GM12878 (cell line): ENCODE measurements around the gene VAT1. TPM values are rescaled to one million over a fixed set of nuclear protein-coding genes. Genes with fewer than 3 reads are reported as not detected.

Source experiments
- CEBPB ChIP-seq, 2 experiments: fragments of 150-350 bp in 1 of 2; IDR thresholded peaks; 2 replicates each; pipeline ENCODE4 v1.6.1; 2012 to 2014; ENCODE audit warnings: low read depth in 2 of 2, low read length in 2 of 2, borderline replicate concordance in 1 of 2, inconsistent platforms in 1 of 2
- CREB1 ChIP-seq: IDR thresholded peaks from 2 replicates; pipeline ENCODE4 v1.6.1; 2012; ENCODE audit warnings: low read depth, mild to moderate bottlenecking, inconsistent platforms
- MEF2B ChIP-seq: fragments of 450-650 bp; IDR thresholded peaks from 2 replicates; pipeline ENCODE4 v1.6.1; 2018; ENCODE audit warnings: mild to moderate bottlenecking, moderate library complexity; ENCODE audit not compliant: partially characterized antibody, poor library complexity, severe bottlenecking
- NFIC ChIP-seq: IDR thresholded peaks from 2 replicates; pipeline ENCODE4 v1.6.1; 2012; ENCODE audit warnings: low read depth, mild to moderate bottlenecking, inconsistent platforms, low read length, moderate library complexity
- NFYB ChIP-seq: IDR thresholded peaks from 2 replicates; pipeline ENCODE4 v1.6.1; 2011; ENCODE audit warnings: low read depth, mild to moderate bottlenecking, low read length, improper control_type of control experiment, moderate library complexity; ENCODE audit not compliant: insufficient read depth
- NR2C2 ChIP-seq: IDR thresholded peaks from 2 replicates; pipeline ENCODE4 v1.6.1; 2011; ENCODE audit warnings: borderline replicate concordance, low read depth; ENCODE audit not compliant: control insufficient read depth, insufficient read length
- NR2F1 ChIP-seq: fragments of 450-650 bp; conservative IDR thresholded peaks from 2 replicates; pipeline ENCODE4 v1.6.1; 2017; ENCODE audit warnings: mild to moderate bottlenecking
- PAX5 ChIP-seq: IDR thresholded peaks from 2 replicates; pipeline ENCODE4 v1.6.1; 2011; ENCODE audit warnings: low read depth, low read length, borderline replicate concordance
- TCF7 ChIP-seq: IDR thresholded peaks from 2 replicates; pipeline ENCODE4 v1.6.1; 2014; ENCODE audit warnings: antibody characterized with exemption, borderline replicate concordance
- ZNF384 ChIP-seq: IDR thresholded peaks from 2 replicates; pipeline ENCODE4 v1.6.1; 2012; ENCODE audit warnings: low read depth, mild to moderate bottlenecking, low read length, improper control_type of control experiment, borderline replicate concordance
- polyA plus RNA-seq, 11 experiments: library from polyadenylated mRNA; depleted of rRNA in 4 of 11; unstranded in 6 of 11; stranded (reverse) in 5 of 11; fragments of >200 nt; fragmentation: Nextera tagmentation in 4 of 11; fragmentation: Illumina TruSeq in 1 of 11; extraction: Ambion mirVana in 4 of 11; extraction: Trizol in 1 of 11; gene quantifications; 1 replicate in 1 of 11; 2 replicates in 10 of 11; pipeline versions ENCODE4 v1.2.1 to v1.2.3, GENCODE V29; 2011 to 2016; ENCODE audit warnings: inconsistent platforms in 2 of 11, missing spikeins in 2 of 11, low read depth in 1 of 11
- total RNA-seq, 4 experiments: library from RNA; depleted of rRNA in 3 of 4; stranded (reverse); fragments of >200 nt in 3 of 4; fragmentation: Illumina TruSeq in 1 of 4; extraction: Trizol in 1 of 4; gene quantifications; 2 replicates each; pipeline versions ENCODE4 v1.2.1 to v1.2.3, GENCODE V29; 2013 to 2021
- TF ChIP-seq, protein P1 (sequence below): IDR thresholded peaks from 2 replicates; pipeline ENCODE4 v1.6.1; 2012; ENCODE audit warnings: low read depth, low read length, improper control_type of control experiment
- TF ChIP-seq, protein P2 (sequence below): IDR thresholded peaks from 2 replicates; pipeline ENCODE4 v1.6.1; 2011; ENCODE audit warnings: low read depth, low read length, improper control_type of control experiment, borderline replicate concordance
- TF ChIP-seq, protein P3 (sequence below): IDR thresholded peaks from 2 replicates; pipeline ENCODE4 v1.6.1; 2012; ENCODE audit warnings: mild to moderate bottlenecking, low read depth, low read length
- TF ChIP-seq, protein P4 (sequence below): fragments of 450-650 bp; IDR thresholded peaks from 2 replicates; pipeline ENCODE4 v1.6.1; 2017; ENCODE audit warnings: mild to moderate bottlenecking, low read depth, inconsistent platforms; ENCODE audit not compliant: poor library complexity, severe bottlenecking

VAT1 gene
- total and polyA plus RNA-seq, 10 of the 15 experiments (the other 5 are each of a cell fraction or from before 2014, with no cell fraction given): 5.0 to 19.8 (median 8.2) TPM

DNA sequence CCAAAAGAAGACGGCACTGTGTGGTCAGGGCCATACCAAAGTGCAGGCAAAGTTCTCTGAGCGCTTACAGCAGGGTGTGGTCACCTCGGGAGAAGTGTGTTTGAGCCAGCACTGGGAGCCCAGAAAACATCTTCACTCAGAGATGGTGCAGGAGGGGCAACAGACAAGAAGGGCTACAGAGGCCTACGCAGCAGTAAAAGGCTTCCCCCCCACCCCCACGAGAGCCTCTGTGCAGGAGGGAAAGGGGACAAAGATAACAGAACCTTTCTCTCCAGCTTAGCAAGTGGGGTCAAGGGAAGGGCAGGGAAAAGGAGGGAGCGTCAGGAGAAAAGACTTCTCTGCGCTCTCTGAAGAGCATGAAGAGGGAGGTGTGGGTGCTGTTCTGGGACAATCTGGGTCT, 2.8 kb downstream of the VAT1 start (continued):
- no peak for TF ChIP-seq NFYB
- no peak for TF ChIP-seq CREB1
- TF ChIP-seq, protein P1, sequence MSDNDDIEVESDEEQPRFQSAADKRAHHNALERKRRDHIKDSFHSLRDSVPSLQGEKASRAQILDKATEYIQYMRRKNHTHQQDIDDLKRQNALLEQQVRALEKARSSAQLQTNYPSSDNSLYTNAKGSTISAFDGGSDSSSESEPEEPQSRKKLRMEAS: no peak
- TF ChIP-seq, protein P2, sequence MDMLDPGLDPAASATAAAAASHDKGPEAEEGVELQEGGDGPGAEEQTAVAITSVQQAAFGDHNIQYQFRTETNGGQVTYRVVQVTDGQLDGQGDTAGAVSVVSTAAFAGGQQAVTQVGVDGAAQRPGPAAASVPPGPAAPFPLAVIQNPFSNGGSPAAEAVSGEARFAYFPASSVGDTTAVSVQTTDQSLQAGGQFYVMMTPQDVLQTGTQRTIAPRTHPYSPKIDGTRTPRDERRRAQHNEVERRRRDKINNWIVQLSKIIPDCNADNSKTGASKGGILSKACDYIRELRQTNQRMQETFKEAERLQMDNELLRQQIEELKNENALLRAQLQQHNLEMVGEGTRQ: no peak
- no peak for TF ChIP-seq NR2F1
- no peak for TF ChIP-seq NFIC
- TF ChIP-seq MEF2B: no peak
- TF ChIP-seq, protein P3, sequence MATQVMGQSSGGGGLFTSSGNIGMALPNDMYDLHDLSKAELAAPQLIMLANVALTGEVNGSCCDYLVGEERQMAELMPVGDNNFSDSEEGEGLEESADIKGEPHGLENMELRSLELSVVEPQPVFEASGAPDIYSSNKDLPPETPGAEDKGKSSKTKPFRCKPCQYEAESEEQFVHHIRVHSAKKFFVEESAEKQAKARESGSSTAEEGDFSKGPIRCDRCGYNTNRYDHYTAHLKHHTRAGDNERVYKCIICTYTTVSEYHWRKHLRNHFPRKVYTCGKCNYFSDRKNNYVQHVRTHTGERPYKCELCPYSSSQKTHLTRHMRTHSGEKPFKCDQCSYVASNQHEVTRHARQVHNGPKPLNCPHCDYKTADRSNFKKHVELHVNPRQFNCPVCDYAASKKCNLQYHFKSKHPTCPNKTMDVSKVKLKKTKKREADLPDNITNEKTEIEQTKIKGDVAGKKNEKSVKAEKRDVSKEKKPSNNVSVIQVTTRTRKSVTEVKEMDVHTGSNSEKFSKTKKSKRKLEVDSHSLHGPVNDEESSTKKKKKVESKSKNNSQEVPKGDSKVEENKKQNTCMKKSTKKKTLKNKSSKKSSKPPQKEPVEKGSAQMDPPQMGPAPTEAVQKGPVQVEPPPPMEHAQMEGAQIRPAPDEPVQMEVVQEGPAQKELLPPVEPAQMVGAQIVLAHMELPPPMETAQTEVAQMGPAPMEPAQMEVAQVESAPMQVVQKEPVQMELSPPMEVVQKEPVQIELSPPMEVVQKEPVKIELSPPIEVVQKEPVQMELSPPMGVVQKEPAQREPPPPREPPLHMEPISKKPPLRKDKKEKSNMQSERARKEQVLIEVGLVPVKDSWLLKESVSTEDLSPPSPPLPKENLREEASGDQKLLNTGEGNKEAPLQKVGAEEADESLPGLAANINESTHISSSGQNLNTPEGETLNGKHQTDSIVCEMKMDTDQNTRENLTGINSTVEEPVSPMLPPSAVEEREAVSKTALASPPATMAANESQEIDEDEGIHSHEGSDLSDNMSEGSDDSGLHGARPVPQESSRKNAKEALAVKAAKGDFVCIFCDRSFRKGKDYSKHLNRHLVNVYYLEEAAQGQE: no peak
- TF ChIP-seq TCF7: no peak
- TF ChIP-seq CEBPB (IDR thresholded peaks at IDR 0.05; ENCODE audit: borderline replicate concordance in 1 of 2, low read depth in 2 of 2, low read length in 2 of 2): no peak
- no peak for TF ChIP-seq NR2C2
- no peak for TF ChIP-seq PAX5
- TF ChIP-seq, protein P4, sequence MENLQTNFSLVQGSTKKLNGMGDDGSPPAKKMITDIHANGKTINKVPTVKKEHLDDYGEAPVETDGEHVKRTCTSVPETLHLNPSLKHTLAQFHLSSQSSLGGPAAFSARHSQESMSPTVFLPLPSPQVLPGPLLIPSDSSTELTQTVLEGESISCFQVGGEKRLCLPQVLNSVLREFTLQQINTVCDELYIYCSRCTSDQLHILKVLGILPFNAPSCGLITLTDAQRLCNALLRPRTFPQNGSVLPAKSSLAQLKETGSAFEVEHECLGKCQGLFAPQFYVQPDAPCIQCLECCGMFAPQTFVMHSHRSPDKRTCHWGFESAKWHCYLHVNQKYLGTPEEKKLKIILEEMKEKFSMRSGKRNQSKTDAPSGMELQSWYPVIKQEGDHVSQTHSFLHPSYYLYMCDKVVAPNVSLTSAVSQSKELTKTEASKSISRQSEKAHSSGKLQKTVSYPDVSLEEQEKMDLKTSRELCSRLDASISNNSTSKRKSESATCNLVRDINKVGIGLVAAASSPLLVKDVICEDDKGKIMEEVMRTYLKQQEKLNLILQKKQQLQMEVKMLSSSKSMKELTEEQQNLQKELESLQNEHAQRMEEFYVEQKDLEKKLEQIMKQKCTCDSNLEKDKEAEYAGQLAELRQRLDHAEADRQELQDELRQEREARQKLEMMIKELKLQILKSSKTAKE: no peak
- no peak for TF ChIP-seq ZNF384
